Measurements from ENCODE around the gene ASXL3.

GRCh38 chr18:33579349-33580215 lies 1.6 kb downstream of the ASXL3 start:
- TF ChIP-seq POLR2AphosphoS5 (IDR thresholded peaks at IDR 0.05; ENCODE audit: low read depth, low read length) (no peak), REST (IDR thresholded peaks at IDR 0.05; ENCODE audit: insufficient read depth in 1 of 2, low read depth in 2 of 2, low read length in 2 of 2) (no peak)

Measured in PFSK-1 (cell line).